ENCODE data around the gene DLGAP4.

The DLGAP4 gene

DNA sequence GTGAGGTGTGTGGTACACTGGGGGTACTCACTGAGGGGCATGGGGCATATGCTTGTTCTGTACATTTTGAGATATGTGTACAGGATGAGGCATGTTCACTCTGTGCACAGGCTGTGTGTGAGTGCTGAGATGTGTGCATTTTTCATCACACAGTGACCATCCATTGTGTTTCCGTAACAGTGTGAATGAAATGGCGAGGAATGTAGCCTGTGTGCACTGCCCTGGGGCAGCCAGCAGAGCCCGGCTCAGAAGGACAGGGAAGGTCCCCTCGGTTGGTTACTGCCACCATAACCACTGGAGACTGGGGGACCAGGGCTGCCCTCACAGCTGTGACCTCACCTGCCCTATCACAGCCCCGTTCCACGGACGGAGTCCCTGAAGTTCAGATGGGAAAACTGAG is 129.0 kb downstream of the DLGAP4 start:
- ChIA-PET CTCF (interaction anchor here (1.4 to 6.5 kb wide), 3 partner anchors 17 to 232 kb away, joined by 5 to 104 read pairs (median 84); no protein-coding TSS in a partner anchor), POLR2A (no interaction called here)
- no peak for DNase-seq (ENCODE audit: low read depth, low spot score)
- no peak overlapping the region for H3K4me3 ChIP-seq (ENCODE audit: low read depth, low read length)
- TF ChIP-seq, protein P1, sequence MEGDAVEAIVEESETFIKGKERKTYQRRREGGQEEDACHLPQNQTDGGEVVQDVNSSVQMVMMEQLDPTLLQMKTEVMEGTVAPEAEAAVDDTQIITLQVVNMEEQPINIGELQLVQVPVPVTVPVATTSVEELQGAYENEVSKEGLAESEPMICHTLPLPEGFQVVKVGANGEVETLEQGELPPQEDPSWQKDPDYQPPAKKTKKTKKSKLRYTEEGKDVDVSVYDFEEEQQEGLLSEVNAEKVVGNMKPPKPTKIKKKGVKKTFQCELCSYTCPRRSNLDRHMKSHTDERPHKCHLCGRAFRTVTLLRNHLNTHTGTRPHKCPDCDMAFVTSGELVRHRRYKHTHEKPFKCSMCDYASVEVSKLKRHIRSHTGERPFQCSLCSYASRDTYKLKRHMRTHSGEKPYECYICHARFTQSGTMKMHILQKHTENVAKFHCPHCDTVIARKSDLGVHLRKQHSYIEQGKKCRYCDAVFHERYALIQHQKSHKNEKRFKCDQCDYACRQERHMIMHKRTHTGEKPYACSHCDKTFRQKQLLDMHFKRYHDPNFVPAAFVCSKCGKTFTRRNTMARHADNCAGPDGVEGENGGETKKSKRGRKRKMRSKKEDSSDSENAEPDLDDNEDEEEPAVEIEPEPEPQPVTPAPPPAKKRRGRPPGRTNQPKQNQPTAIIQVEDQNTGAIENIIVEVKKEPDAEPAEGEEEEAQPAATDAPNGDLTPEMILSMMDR (IDR thresholded peaks at IDR 0.05; ENCODE audit: insufficient read depth, low read length, missing control alignments) = no peak

DNA sequence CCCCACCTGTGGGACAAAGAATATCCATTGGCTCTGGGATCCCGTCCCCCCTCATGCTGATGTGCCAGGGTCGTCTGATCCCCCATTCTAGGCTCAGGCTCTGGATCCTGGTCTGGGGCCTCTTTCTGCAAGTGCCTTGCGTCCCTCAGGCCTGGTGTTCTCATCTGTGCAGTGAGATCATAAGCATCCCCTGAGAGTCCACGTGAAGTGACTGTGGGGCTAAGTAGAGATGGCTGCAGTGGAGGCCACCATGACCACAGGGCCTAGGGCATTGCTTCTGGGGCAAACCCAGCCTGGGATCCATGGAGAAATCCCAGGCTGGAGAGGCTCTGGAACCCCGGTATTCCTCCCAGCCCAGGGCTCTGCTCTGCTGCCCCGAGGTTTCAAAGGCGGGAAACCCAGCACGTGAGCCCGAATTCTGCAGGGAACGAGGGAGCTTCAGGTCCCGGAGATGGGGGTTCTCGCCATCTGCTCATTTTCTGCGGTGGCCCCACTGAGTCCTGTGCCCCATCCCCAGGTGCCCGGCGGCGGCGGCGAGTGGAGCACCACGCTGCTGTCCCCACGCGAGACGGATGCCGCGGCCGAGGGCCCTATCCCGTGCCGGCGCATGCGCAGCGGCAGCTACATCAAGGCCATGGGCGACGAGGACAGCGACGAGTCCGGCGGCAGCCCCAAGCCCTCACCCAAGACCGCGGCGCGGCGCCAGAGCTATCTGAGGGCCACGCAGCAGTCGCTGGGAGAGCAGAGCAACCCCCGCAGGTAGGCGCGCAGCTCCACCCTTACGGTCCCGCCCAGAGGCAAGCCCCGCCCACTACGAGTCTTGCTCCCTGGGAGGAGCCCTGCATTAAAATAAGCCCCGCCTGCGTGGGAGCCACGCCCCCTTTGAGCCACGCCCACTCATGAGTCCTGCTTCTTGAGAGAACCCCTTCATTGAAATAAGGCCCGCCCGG is 129.7 kb downstream of the DLGAP4 start:
- DNase-seq (ENCODE audit: low read depth, low spot score) = no peak
- TF ChIP-seq, protein P1 (IDR thresholded peaks at IDR 0.05; ENCODE audit: insufficient read depth, low read length, missing control alignments) = no peak
- ChIA-PET POLR2A (no interaction called here), CTCF (interaction anchor here (0.8 to 6.5 kb wide), 5 partner anchors 16 to 233 kb away, joined by 3 to 104 read pairs (median 7); no protein-coding TSS in a partner anchor)
- H3K4me3 ChIP-seq (ENCODE audit: low read depth, low read length) = peak overlapping the region; percentile 48

DNA sequence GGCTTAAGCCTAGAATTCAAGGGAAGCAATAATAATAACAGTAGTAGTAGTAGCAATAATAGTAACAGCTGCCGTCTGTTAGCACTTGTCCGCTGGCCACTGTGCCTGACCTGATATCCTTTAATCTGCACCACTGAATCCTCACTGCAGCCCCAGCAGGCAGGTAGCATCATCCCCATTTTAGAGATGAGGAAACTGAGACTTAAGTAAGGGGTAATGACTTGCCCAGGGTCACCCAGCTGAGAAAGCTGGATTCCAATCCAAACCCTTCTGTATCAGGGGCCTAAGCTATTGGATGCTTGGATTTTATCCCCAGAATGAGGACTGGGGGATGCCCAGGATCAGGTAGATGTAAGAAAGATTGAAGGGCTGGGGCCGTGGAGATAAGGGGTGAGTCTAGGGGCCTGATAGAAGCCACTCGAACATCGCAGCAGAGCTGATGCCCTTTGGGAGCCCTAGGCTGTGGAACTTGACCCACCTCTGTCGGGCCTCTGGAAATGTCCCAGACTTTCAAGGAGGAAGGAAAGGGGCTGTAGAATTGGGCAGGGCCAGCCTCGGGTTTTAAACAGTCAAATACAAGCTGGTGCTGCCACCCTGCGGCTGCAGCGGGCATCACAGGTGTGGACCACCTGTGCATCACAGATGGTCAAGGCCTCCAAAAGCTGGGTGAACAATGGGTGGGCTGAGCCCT is 133.0 kb downstream of the DLGAP4 start:
- ChIA-PET CTCF (interaction anchor here (0.6 to 6.5 kb wide), 39 partner anchors 10 to 447 kb away, joined by 3 to 104 read pairs (median 7); partner anchors contain the start of gene AAR2), POLR2A (no interaction called here)
- TF ChIP-seq, protein P1 (IDR thresholded peaks at IDR 0.05; ENCODE audit: insufficient read depth, low read length, missing control alignments) = peak; percentile 89
- no peak overlapping the region for H3K4me3 ChIP-seq (ENCODE audit: low read depth, low read length)
- no peak for DNase-seq (ENCODE audit: low read depth, low spot score)

DNA sequence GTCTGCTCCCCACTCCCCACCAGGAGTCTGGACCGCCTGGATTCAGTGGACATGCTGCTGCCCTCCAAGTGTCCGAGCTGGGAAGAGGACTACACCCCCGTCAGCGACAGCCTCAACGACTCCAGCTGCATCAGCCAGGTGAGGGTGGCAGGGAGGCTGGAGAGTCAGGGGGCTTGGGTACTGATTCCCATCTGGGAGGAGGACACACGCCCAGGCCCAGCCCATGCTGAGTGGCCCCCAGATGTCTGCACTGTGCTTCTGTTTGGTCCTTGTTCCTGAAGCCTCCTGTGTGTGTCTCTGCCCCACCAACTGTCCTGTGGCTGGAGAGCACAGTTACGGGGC is 133.6 kb downstream of the DLGAP4 start:
- H3K4me3 ChIP-seq (ENCODE audit: low read depth, low read length) = no peak overlapping the region
- TF ChIP-seq, protein P1 (IDR thresholded peaks at IDR 0.05; ENCODE audit: insufficient read depth, low read length, missing control alignments) = no peak
- ChIA-PET CTCF (interaction anchor here (0.9 to 6.5 kb wide), 31 partner anchors 10 to 448 kb away, joined by 3 to 104 read pairs (median 7); partner anchors contain the start of gene AAR2), POLR2A (no interaction called here)
- no peak for DNase-seq (ENCODE audit: low read depth, low spot score)

DNA sequence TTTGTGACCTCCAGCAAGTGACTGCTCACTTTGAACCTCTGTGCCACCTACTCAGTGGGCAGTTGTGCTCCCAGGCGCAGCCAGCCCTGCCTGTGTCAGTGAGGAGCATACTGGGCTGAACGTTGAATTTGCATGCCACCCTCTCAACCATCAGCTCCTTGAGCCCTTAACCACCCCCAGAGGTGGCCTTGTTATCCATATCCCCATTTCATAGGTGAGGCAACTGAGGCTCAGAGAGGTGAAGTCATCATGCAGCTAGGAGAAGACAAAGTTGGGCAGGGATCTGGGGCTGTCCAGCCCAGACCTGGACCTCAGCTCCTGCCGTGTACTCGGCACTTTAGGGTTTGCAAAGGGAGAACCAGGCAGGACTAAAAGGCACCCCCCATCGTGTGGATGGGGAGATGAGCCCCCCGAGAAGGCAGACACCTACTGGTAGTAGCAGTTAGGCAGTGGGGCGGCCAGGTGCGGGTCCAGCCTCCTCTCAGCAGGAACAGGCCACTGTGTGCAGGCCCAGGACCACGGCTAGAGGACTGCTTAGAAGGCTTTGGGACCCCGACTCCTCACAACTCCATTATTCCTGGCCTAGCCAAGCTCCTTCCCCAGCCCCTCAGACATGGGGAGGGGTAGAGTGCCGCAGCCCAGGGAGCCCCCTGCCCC is 134.4 kb downstream of the DLGAP4 start:
- no peak for DNase-seq (ENCODE audit: low read depth, low spot score)
- ChIA-PET CTCF (interaction anchor here (1.0 to 6.5 kb wide), 23 partner anchors 11 to 449 kb away, joined by 3 to 104 read pairs (median 9); partner anchors contain the start of gene AAR2), POLR2A (no interaction called here)
- H3K4me3 ChIP-seq (ENCODE audit: low read depth, low read length) = no peak overlapping the region
- TF ChIP-seq, protein P1 (IDR thresholded peaks at IDR 0.05; ENCODE audit: insufficient read depth, low read length, missing control alignments) = no peak

Measured in AG04449 (cell line).